Adipose tissue (tissue), 3 donors: ENCODE data around the gene PARD6B. TPM values are rescaled to one million over a fixed set of nuclear protein-coding genes. Genes with fewer than 3 reads are reported as not detected.

Experiments used
- H3K27ac ChIP-seq: one replicate; pipeline ENCODE4 v1.5.1; 2013; ENCODE audit warnings: low read depth, low read length
- WGBS, 3 donors: extraction: QIAGEN DNeasy Blood & Tissue Kit; methylation state at CpG; one replicate each; pipeline ENCODE4 v1.1.7; 2013; 5-methylcytosine and 5-hydroxymethylcytosine counted together
- polyA plus RNA-seq, 3 donors: library from polyadenylated mRNA; stranded (reverse); fragments of 200-250 nt; gene quantifications; one replicate each; pipeline ENCODE4 v1.2.3, GENCODE V29; 2013
- donor health status: healthy with polysubstance abuse.
- donor health status: Bipolar disorder and iron deficiency.
- donor health status: healthy.

Gene PARD6B
- polyA plus RNA-seq, 3 donors = 0.43 to 1.0 (median 0.45) TPM

DNA sequence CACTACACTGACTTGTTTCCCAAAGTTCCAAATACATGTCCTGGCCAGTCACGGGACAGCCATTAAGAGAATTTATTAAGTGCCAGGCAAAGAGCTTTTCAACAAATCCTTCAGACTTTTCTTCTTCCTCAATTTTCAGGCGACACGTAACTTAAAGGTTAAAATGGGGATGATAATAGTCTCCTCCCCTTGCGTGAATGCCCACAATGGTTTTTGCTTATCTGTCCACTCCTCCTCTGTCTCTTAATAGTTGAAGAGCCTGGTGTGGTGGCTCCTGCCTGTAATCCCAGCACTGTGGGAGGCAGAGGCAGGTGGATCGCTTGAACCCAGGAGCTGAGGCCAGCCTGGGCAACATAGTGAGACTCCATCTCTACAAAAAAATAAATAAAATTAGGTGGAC lies 11.4 kb upstream of the PARD6B start:
- 81 to 85% (median 85%) methylated on average over 5 of the region's 5 CpGs for WGBS, 3 donors

DNA sequence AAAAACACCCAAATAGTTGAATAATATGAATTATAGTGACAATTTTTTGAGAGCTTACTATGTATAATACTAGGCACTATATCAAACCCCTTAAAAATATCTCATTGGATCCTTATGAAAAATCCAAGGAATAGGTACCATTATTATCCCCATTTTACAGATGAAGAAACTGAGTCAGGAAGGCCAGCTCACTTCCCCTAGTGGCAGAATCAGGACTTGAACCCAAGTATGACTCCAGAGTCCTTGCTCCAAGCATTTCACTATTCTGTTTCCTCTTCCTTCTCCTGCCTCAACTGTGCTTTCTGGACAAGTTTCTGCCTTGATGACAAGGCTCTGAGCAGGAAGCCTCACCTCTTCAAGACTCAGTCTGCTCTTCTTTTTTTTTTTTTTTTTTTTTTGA lies 10.8 kb upstream of the PARD6B start:
- no peak overlapping the region for H3K27ac ChIP-seq

More for the DNA sequence above, 11.4 kb upstream of the PARD6B start:
- no peak overlapping the region for H3K27ac ChIP-seq

DNA sequence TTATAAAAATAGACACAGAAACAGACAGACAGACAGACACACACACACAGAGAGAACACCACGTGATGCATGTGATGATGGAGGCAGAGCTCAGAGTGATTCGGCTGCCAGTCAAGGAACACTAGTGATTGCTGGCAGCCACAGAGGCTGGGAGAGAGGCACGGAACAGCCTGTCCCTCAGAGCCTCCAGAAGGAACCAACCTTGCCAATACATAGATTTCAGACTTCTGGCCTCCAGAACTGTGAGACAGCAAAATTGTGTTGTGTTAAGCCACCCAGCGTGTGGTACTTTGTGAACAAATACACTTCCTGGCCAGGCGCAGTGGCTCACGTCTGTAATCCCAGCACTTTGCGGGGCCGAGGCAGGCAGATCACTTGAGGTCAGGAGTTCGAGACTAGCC lies 9.5 kb upstream of the PARD6B start:
- WGBS, 3 donors = 54 to 81% (median 56%) methylated on average over 9 of the region's 9 CpGs
- no peak overlapping the region for H3K27ac ChIP-seq

DNA sequence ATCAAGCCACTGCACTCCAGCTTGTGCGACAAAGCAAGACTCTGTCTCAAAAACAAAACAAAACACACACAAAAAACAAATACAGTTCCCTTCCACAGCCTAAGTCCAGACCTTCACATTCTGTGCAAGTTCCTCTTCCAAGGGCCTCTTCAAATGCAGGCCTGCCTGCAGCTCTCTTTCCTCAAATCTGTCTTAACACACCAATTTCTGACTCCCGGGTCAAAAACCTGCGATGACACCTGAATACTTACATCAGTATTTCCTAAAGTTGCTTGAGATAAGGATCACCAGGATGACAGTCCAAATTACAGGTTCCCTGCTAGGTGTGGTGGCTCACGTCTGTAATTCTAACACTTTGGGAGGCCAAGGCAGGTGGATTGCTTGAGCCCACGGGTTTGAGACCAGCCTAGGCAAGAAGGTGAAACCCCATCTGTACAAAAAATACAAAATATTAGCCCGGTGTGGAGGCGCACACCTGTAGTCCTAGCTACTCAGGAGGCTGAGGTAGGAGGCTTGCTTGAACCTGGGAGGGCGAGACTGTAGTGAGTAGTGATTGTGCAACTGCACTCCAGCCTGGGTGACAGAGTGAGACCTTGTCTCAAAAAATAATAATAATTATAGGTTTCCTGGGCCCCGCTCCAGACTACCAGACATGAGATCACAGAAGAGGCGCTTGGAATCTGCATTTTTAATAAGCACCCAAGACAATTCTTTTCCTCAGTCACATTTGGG lies 8.8 kb upstream of the PARD6B start:
- 89 to 92% (median 90%) methylated on average over 10 of the region's 10 CpGs for WGBS, 3 donors
- no peak overlapping the region for H3K27ac ChIP-seq

DNA sequence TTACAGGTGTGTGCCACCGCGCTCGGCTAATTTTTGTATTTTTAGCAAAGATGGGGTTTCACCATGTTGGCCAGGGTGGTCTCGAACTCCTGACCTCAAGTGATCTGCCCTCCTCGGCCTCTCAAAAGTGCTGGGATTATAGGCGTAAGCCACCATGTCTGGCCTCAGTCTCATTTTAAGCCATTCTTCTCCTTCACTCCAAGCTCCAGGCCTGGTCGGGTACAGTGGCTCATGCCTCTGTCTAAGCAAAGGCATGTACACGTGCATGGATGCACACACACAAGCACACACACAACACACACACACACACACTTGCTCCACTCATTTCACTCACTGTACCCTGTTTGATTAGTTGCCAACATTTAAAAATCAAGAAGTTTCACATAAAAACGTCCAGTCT lies 7.7 kb upstream of the PARD6B start:
- no peak overlapping the region for H3K27ac ChIP-seq
- WGBS, 3 donors = 86 to 89% (median 87%) methylated on average over 9 of the region's 9 CpGs

DNA sequence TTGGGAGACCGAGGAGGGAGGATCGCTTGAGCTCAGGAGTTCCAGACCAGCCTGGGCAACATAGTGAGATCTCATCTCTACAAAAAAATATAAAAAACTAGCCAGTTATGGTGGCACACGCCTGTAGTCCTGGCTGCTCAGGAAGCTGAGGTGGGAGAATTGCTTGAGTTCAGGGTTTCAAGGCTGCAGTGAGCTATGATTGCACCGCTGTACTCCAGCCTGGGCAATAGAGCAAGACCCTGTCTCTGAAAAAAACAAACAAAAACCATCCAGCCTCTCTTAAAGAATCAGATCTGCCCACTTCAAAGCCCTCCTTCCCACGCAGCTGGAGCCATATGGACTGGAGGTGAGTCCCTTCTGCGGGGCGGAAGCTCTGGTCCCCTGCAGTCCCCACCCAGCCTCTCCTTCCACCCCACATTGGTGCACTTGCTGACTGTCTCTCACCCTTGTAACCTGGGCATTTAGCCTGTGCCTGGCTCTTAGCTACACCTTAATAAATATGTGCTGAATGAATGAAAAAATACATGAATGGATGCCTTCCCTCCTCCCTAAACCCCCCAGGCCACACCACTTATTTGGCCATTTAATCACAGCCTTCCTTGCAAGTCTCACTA lies 7.2 kb upstream of the PARD6B start:
- 86 to 93% (median 87%) methylated on average over 7 of the region's 7 CpGs for WGBS, 3 donors
- no peak overlapping the region for H3K27ac ChIP-seq

DNA sequence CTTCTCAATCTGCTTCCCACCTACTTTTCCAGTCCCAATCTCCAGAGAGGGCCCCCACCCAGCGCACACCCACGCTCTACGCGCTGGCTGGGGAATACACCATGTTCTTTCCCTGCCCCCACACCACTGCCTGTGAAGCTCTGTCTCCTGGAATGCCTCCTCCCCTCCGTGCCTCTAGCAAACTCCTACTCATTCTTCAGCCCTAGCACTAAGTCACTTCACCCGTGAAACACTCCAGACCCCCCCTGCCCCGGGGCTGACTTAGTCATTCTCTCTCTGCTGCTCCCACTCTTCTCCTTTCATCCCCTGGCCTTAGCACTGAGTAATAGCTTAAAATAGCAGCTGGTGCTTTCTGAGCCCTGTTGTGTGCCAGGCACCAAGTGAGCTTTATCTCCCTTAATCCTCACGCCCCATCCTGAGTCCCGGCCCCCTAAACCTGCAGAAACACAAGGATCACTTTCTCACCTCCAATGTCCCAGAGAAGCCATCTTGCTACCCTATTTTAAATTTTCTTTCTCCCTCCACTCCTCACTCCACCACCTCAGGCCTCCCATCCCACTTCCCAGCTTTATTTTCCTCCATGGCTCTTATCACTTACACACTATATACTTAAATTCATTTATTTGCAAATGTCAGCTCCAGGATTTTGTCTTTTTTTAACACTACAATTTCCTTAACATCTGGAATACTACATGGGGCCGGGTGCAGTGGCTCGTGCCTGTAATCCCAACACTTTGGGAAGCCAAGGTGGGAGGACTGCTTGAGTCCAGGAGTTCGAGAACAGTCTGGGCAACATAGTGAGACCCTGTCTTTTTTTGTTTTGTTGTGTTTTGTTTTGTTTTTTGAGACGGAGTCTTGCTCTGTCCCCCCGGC lies 6.3 kb upstream of the PARD6B start:
- 53 to 73% (median 54%) methylated on average over 14 of the region's 14 CpGs for WGBS, 3 donors
- no peak overlapping the region for H3K27ac ChIP-seq

DNA sequence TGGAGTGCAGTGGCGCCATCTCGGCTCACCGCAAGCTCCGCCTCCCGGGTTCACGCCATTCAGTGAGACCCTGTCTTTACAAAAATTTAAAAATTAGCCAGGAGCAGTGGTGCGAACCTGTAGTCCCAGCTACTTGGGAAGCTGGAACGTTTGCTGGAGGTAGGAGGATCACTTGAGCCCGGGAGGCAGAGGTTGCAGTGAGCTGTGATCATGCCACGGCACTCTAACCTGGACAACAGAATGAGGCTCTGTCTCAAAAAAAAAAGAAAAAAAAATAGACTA lies 5.7 kb upstream of the PARD6B start:
- 85 to 94% (median 91%) methylated on average over 10 of the region's 10 CpGs for WGBS, 3 donors
- H3K27ac ChIP-seq = no peak overlapping the region

DNA sequence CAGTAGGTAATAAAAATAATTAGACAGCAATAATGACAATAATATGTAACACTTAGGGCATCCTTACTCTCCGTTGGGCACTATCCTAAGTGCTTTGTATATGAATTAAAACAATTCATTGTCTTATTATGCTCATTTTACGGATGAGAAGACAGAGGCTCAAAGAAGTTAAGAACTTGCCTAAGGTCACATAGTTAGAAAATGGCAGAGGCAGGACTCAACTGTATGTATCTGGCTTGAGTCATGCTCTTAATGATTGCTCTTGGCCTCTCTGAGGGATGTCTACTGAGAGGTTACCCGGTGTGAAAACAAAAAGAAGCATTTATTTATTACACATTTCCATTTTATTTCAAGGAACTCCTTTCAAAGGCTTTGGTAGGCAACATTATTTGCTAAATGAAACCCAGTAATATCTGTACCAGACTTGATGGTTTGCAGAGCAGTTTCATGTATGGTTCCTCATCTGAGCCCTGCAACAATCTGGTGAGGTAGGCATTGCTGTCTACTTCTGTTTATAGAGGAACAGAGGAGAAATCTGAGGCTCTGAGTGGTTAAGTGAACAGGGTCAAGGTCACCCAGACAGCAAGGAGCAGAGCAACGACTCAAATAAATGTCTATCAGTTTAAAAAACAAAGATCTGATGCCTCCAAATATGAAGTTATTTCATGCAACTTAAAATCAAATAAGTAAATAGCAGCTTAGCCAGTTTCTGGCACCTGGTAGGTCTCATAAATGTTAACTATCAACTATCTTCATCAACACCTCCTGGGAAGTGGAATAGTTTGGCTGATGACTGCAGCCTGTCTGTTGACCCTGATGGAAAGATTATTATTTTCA lies 4.2 kb upstream of the PARD6B start:
- no peak overlapping the region for H3K27ac ChIP-seq
- 67 to 74% (median 70%) methylated on average over 4 of the region's 4 CpGs for WGBS, 3 donors

DNA sequence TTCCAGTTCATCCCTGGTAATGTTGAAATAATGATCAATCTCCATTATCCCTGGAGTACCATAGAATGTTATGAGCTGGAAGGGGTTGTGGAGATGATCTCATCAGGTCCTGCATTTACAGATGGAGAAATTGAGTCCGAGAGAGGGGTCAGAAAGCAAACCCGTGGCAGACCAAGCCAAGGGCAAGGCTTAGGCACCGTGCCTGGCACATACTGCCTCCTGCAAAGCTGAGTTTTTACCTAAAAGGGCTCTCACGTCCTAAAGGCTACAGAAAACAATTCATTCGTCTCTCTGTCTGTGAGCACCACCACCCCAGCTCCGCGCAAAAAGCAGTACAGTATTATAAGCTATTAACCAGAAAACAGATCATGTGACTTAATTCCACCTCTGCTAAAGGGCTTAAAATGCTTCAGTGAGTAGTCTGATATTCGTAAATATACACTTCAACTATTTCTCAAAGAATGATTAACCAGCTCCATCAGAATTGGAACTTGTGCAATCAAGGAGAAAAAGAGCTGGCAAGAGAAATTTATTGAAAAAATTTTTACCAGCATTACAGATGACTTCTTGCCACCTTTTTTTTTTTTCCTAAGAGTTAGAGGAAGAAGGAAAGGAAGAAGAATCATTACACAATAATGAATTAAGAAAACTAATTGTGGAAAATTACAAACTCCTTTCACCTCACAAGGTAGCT lies 3.4 kb upstream of the PARD6B start:
- no peak overlapping the region for H3K27ac ChIP-seq
- 21 to 57% (median 45%) methylated on average over 8 of the region's 8 CpGs for WGBS, 3 donors

DNA sequence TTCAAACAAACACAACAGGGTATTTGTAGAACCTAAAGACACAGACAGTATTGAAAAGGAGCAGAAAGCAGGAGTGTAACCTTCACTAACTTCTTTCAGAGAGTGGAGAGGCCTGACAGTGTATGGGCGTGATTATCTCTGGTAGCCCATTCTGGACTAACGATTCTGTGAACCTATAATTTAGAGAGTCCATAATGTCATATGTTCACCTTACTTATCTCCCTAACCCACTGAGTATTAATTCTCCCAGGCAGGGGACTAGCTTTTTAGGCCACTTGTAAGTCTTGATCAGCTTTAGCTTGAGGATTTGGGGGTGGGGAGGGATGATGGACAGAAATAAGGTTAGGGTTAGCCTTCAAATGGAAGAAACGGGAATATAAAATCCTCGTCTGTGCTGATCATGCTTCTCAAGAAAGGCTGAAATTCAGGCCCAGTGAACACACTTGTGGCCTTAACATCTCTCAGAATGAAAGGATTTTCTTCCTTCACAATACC lies 2.8 kb upstream of the PARD6B start:
- H3K27ac ChIP-seq = no peak overlapping the region
- WGBS, 3 donors = 63 to 92% (median 87%) methylated on average over 4 of the region's 4 CpGs

DNA sequence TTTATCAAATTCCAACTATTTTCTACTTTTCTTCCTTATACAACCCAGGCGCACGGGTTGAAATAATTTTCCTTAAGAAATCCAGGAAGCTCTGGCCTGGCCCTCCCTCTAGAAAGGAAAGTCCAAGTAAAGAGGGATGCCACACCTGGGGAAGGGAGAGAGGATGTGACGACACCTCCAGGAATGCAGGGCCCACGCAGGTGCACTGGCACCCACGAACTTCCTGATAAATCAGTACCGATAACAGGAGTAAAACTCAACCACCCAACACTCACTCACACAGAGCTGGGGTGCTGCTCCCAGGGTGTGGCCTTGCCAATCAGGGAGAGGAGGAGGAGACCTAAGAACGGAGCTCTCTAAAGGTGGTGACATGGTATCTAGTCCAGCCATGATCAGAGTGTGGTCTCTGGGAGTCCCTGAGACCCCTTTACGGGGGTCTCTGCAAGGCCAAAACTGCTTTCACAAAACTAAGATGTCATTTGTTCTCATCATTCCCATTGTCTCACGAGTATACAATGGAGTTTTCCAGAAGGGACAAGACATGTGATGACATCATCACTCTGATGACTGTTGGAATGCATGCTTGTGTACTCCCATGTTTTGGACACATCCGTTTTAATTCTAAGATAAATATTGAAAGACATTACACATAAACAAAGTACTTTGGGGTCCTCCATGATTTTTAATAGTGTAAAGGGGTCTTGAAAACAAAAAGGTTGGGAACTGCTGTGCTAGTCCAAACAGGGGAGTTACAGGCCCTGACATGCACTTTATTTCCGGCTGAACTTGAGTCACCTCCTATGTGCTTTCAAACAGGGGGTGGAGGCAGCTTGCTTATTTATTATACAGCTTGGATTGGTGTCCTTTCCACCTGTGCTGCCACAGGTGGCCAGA lies 2.2 kb upstream of the PARD6B start:
- no peak overlapping the region for H3K27ac ChIP-seq
- 57 to 79% (median 74%) methylated on average over 11 of the region's 11 CpGs for WGBS, 3 donors

DNA sequence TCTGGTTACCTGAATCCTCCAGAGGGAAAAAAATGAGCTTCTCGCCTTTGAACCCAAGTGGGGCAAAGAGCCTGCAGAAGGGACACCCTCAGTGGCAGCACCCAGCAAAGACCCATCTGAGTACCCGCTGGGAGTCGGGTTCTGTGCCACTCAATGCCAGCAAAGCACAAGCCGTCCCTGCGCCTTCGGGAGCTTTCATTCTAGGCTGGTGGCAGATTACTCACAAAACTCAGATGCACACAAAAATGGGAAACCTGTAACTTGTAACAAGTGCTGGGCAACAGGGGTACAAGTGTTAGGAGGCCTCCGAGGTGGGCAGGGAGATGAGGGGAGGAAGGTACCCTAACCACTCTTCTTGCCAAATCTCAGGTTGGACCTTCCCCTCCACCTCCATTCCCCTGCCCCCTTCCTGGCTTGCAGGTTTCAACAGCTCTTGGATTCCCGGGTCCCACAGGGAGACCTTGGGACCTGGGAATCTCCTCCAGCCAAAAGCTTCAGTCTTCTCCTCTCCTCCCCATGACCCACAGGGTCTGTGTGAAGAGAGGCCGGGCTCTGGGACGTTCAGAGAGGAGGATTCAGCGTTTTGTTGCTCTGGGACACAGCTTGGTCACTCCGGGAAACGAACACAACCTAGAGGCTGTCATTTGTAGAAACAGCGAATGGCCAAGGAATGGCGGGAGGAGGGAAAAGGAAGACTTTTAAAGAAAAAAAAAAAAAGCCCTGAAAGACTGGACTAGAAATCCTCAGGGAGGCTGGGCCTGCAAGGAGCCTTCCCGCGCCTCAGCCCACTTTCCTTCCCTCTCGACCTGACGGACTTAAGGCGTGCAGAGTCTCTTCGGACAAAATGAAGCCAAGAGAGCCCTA lies 1.2 kb upstream of the PARD6B start:
- 34 to 43% (median 37%) methylated on average over 21 of the region's 21 CpGs for WGBS, 3 donors
- H3K27ac ChIP-seq = no peak overlapping the region

DNA sequence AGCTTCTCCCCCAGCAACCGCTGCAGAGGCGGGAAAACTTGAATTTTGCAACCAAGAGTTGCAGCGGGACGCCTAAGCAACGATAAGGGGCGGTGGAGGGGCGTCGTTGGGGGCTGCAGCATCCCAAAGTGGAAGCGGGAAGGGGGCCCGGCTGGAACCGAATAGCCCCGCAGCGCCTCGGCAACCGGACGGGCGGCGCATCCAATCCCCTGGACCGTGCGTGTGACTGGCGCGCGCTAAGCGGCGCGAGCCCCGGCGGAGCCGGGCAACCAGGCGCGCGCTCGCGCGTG lies 670 bp upstream of the PARD6B start:
- no peak overlapping the region for H3K27ac ChIP-seq
- 0 to 1% (median 0%) methylated on average over 26 to 35 of the region's 35 CpGs for WGBS, 3 donors

DNA sequence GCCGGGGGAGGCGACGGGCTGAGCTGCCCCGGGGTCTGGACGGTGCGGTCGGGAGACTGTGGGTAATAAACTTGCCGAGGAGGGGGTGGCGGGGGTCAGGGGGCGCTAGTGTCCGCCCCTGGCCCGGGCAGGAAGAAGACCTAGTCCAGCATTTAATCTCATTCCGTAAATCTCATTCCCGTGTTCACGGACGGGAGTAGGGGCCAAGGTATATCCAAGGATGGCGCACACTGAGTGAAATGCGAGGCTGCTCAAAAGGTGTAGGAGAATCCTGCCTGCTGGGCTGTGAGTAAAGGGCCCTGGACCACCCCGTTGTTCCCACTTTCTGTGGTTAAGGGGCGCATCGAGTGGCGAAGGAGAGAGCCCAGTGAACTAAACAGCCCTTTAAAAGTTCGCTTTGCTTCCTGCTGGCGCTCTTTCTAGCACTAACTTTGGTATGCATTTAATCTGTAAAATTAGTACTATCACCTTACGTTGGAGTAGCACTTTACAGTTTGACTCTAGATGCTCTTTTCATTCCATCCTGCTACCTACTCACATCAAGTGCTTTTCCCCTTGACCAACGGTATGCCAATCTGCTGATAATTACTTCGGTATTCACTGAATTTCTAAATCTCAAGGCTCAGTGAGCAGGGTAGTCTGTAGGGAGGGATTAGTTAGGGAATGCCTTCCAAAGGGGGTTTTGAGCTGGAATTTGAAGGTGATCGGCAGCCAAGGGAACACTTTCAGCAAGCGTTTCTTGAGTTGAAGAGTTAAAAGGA lies 730 bp downstream of the PARD6B start:
- WGBS, 3 donors = 3 to 18% (median 16%) methylated on average over 29 of the region's 29 CpGs
- H3K27ac ChIP-seq = no peak overlapping the region
